Mucosa of stomach (tissue), 1 donor: ENCODE results near the gene BPNT1.
A peak's percentile ranks its signal among the peaks of the same experiment; 100 is the strongest.
"Not testable (repeated sequence)": the region's sequence is repeated elsewhere in the genome, so short reads cannot be mapped to it uniquely, and the experiment has no call there.

Experiments
- H3K27me3 ChIP-seq: one replicate; pipeline ENCODE4 v1.7.0; 2013; ENCODE audit warnings: mild to moderate bottlenecking, low read length; ENCODE audit not compliant: control insufficient read depth, insufficient read depth
- H3K36me3 ChIP-seq: one replicate; pipeline ENCODE4 v1.7.0; 2013; ENCODE audit warnings: low read length; ENCODE audit not compliant: control insufficient read depth, insufficient read depth
- H3K4me1 ChIP-seq: one replicate; pipeline ENCODE4 v1.7.0; 2013; ENCODE audit warnings: mild to moderate bottlenecking, low read length; ENCODE audit not compliant: control insufficient read depth, insufficient read depth
- H3K4me3 ChIP-seq: one replicate; pipeline ENCODE4 v1.7.0; 2013; ENCODE audit warnings: low read length
- H3K9ac ChIP-seq: one replicate; pipeline ENCODE4 v1.7.0; 2013; ENCODE audit warnings: mild to moderate bottlenecking, low read length, moderate library complexity
- H3K9me3 ChIP-seq: one replicate; pipeline ENCODE4 v1.7.0; 2013; ENCODE audit warnings: mild to moderate bottlenecking, low read length, moderate library complexity; ENCODE audit not compliant: control insufficient read depth
- donor health status: Pancreatic carcinoma.

BPNT1 gene

GRCh38 chr1:220067269-220068204, 22.1 kb downstream of the BPNT1 start:
- H3K9ac ChIP-seq: no peak overlapping the region
- no peak overlapping the region for H3K4me3 ChIP-seq
- H3K27me3 ChIP-seq: no peaks in the 10 kb centered on the region
- peaks cover 6% of the 10 kb centered on the region for H3K36me3 ChIP-seq
- H3K9me3 ChIP-seq: no peaks in the 10 kb centered on the region
- no peaks in the 10 kb centered on the region for H3K4me1 ChIP-seq

DNA sequence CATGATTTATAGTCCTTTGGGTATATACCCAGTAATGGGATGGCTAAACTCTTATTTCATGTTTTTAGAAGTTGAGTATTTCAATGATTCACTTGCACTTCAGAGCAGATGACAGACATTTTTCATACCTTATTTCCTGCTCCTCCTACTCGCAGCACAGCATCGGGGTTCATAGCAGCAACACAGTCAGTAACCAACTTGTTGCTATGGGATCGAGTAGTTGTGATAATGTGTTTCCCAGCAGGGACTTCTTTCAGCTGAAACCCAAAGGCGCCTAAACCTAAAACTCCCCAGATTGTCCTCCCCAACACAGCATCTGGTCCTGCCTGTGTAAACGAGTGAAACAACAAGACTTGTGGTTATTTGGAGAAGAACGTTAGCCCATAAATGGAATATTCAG, 27.0 kb downstream of the BPNT1 start:
- peaks cover 2% of the 10 kb centered on the region for H3K36me3 ChIP-seq
- H3K4me3 ChIP-seq: no peak overlapping the region
- H3K27me3 ChIP-seq: no peaks in the 10 kb centered on the region
- no peaks in the 10 kb centered on the region for H3K4me1 ChIP-seq
- H3K9me3 ChIP-seq: no peaks in the 10 kb centered on the region
- no peak overlapping the region for H3K9ac ChIP-seq

DNA sequence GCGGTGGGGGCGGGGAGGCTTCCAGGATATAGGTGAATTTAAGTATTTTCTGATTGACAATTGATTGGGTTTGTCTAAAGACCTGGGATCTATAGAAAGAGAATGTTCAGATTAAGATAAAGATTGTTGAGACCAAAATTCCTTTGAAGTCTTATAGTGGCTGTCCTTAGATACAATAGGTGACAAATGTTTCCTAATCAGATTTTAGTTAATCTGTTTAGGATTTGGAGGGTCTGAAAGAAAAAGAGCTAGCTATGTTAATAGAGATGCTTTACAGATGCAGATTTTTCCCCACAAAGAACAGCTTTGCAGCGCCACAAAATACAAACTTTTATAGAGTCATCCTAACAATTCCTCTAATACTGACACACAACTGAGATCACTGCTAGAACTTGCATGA, 28.7 kb downstream of the BPNT1 start:
- no peak overlapping the region for H3K9ac ChIP-seq
- no peaks in the 10 kb centered on the region for H3K36me3 ChIP-seq
- H3K4me3 ChIP-seq: no peak overlapping the region
- H3K9me3 ChIP-seq: no peaks in the 10 kb centered on the region
- no peaks in the 10 kb centered on the region for H3K27me3 ChIP-seq
- no peaks in the 10 kb centered on the region for H3K4me1 ChIP-seq

DNA sequence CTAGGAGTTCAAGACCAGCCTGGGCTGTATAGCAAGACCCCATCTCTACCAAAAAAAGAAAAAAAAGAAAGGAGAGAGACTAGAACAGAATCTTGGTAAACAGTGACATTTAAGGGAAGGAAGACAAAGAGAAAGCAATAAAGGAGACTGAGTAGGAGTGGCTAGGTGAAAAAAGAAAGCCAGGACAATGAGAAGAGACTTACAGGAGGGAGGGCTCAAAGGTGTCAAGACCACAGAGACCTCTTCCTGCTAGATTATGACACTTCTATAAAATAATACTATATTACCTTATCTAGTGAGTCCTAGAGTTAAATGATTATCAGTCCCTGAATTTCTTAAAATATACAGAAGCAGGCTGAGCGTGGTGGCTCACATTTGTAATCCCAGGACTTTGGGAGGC, 33.2 kb downstream of the BPNT1 start:
- no peak overlapping the region for H3K9ac ChIP-seq
- H3K4me1 ChIP-seq: no peaks in the 10 kb centered on the region
- no peak overlapping the region for H3K4me3 ChIP-seq
- no peaks in the 10 kb centered on the region for H3K36me3 ChIP-seq
- H3K9me3 ChIP-seq: no peaks in the 10 kb centered on the region
- no peaks in the 10 kb centered on the region for H3K27me3 ChIP-seq

DNA sequence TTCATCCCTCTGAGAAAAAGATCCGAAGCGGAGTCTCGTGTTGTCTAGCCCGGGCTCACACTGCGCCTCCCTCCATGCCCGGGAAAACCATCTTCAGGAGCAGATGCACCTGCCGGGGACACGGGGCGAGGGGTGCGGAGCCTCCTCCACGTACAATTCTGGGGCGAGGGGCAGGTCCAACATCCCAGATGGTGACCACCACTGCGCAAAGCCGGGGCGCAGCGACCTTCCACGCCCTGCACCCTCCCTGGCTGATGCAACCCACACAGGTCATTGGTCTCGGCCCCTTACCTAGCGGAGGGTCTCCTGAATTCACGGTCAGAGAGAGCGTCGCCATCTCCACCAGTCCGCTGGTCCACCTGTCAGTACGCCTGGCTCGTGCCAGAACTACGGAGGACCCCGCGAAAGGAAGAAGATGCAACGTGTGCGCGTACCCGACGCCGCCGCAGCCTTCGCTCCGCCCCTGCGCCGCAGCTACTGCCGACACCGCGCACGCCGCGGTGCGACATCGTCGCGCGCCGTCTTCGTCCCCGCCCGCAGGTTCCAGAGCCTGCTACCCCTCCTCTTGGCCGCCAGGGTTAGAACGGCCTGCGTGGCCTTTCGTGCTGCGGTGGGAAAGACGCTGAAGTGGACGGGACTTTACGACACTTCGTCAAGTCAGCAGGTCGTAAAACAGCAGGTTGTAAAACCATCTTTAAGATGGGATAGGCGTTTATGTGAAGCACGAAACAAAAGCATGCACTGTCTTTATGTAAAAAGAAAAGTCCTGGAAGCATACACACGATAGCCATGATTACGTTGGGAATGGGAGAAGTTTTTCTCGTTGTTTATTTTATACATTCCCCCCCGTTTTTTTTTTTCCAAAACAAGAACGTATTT, 43.3 kb downstream of the BPNT1 start, which contains the start of gene EPRS1:
EPRS1 (minus strand) TSS at position 454 of the 879 bp plus-strand sequence; CDS start at position 337, 117 bp downstream.
- Histone ChIP-seq H3K9me3 (no peaks in the 10 kb centered on the region), H3K4me1 (peaks cover 7% of the 10 kb centered on the region), H3K4me3 (peak within 1 kb of the TSS; percentile 70), H3K9ac (peak within 1 kb of the TSS; percentile 87), H3K36me3 (no peaks in the 10 kb centered on the region), H3K27me3 (no peaks in the 10 kb centered on the region)

DNA sequence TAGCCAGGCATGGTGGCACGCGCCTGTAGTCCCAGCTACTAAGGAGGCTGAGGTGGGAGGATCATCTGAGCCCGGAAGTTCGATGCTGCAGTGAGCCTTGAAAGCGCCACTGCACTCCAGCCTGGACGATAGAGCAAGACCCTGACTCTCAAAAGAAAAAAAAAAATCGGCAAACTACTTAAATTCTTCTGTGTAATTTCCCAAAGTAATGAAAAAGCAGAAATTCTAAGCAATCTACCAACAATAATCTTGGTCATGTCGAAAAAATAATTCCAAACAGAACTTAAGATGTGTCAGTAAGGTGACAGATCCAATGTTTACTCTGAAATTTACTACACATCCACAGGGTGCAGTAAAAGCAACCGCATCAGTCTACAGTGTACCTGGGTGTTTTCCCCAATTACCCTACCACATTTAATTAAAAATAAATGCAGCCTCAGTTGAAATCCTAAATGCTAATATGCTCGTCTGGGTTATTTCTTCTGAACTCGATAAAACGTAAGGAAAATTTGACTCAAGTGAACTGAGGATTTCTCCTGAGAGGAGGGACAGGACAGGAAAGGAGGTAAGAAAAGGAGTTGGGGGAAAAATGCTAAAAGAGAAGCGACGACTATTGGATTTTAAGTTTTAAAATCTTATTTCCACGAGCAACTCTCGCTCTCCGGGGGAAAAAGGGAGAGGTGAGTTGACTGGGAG, 44.1 kb downstream of the BPNT1 start:
- no peaks in the 10 kb centered on the region for H3K9me3 ChIP-seq
- H3K4me3 ChIP-seq: peak overlapping the region; percentile 70
- H3K9ac ChIP-seq: peak overlapping the region; percentile 87

GRCh38 chr1:220044678-220045355, 44.8 kb downstream of the BPNT1 start:
- Histone ChIP-seq H3K36me3 (no peaks in the 10 kb centered on the region), H3K4me3 (peak overlapping the region; percentile 70), H3K27me3 (no peaks in the 10 kb centered on the region), H3K9me3 (no peaks in the 10 kb centered on the region), H3K4me1 (peaks cover 7% of the 10 kb centered on the region), H3K9ac (peak overlapping the region; percentile 87)

More for the DNA sequence above, 44.1 kb downstream of the BPNT1 start:
- peaks cover 7% of the 10 kb centered on the region for H3K4me1 ChIP-seq
- no peaks in the 10 kb centered on the region for H3K36me3 ChIP-seq
- no peaks in the 10 kb centered on the region for H3K27me3 ChIP-seq

DNA sequence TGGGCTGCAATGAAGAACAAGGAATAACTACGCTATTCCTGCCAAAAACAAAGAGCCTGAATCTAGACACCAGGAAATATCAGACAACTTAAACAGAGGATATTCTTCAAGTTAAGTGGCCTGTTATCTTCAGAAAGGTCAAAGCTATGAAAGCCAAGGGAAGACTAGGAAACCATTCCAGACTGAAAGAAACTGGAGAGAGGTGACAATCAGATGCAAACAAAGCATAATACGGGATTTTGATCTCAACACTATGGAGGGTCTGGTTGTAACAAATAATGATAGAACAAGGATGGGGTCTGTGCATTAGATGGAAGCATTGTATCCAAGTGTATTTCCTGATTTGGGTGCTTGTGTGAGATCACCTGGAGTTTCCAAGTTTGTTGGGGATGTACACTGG, 45.9 kb downstream of the BPNT1 start:
- H3K9ac ChIP-seq: no peak overlapping the region
- H3K4me3 ChIP-seq: no peak overlapping the region

GRCh38 chr1:220040028-220040596, 49.5 kb downstream of the BPNT1 start:
- Histone ChIP-seq H3K4me3 (no peak overlapping the region), H3K36me3 (no peaks in the 10 kb centered on the region), H3K9ac (no peak overlapping the region), H3K27me3 (no peaks in the 10 kb centered on the region), H3K9me3 (no peaks in the 10 kb centered on the region), H3K4me1 (peaks cover 13% of the 10 kb centered on the region)

More for the DNA sequence above, 45.9 kb downstream of the BPNT1 start:
- no peaks in the 10 kb centered on the region for H3K9me3 ChIP-seq
- H3K4me1 ChIP-seq: peaks cover 9% of the 10 kb centered on the region
- H3K36me3 ChIP-seq: no peaks in the 10 kb centered on the region
- no peaks in the 10 kb centered on the region for H3K27me3 ChIP-seq

DNA sequence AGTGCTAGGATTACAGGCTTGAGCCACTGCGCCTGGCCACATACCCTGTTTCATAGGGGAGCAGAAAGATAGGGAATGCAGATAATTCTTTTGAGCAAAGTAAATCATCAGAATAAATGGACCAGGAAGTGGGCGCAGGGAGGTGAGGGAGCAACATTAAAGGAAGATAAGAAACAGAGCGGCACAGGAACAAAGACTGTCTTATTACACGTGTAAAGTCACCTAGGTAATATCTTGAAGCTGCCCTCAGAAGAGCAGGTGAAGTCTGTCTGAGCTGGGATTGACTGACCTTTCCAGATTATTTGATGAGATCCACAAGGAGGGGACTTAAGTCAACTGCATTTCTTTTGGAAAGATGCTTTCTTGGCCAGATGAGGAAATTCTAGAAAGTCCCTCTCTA, 50.9 kb downstream of the BPNT1 start:
- Histone ChIP-seq H3K36me3 (no peaks in the 10 kb centered on the region), H3K9ac (no peak overlapping the region), H3K27me3 (no peaks in the 10 kb centered on the region)

GRCh38 chr1:220037810-220038209, 51.8 kb downstream of the BPNT1 start:
- not testable (repeated sequence) for H3K9me3 ChIP-seq, H3K27me3 ChIP-seq, H3K36me3 ChIP-seq, H3K4me3 ChIP-seq, H3K4me1 ChIP-seq, H3K9ac ChIP-seq

More for the DNA sequence above, 50.9 kb downstream of the BPNT1 start:
- no peak overlapping the region for H3K4me3 ChIP-seq
- peaks cover 8% of the 10 kb centered on the region for H3K4me1 ChIP-seq
- no peaks in the 10 kb centered on the region for H3K9me3 ChIP-seq
